ENCODE measurements around the gene ODAD4.

Gene ODAD4

DNA sequence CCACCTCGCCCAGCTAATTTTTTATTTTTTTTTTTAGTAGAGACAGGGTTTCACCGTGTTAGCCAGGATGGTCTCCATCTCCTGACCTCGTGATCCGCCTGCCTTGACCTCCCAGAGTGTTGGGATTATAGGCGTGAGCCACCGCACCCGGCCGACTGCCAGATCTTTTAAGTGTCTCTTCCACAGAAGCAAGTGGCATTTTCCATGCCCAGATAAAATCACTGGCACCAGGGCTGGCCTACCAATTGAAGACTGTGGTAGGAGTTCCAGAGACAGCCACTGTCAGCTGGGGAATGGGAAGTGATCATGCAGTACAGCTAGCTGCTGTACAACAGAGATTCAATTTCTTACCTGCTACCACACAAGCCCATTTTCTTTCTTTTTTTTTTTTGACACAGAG lies 54.0 kb downstream of the ODAD4 start (continued):
- TF ChIP-seq, protein P1, sequence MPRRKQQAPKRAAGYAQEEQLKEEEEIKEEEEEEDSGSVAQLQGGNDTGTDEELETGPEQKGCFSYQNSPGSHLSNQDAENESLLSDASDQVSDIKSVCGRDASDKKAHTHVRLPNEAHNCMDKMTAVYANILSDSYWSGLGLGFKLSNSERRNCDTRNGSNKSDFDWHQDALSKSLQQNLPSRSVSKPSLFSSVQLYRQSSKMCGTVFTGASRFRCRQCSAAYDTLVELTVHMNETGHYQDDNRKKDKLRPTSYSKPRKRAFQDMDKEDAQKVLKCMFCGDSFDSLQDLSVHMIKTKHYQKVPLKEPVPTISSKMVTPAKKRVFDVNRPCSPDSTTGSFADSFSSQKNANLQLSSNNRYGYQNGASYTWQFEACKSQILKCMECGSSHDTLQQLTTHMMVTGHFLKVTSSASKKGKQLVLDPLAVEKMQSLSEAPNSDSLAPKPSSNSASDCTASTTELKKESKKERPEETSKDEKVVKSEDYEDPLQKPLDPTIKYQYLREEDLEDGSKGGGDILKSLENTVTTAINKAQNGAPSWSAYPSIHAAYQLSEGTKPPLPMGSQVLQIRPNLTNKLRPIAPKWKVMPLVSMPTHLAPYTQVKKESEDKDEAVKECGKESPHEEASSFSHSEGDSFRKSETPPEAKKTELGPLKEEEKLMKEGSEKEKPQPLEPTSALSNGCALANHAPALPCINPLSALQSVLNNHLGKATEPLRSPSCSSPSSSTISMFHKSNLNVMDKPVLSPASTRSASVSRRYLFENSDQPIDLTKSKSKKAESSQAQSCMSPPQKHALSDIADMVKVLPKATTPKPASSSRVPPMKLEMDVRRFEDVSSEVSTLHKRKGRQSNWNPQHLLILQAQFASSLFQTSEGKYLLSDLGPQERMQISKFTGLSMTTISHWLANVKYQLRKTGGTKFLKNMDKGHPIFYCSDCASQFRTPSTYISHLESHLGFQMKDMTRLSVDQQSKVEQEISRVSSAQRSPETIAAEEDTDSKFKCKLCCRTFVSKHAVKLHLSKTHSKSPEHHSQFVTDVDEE (CRISPR knock-in tag; IDR thresholded peaks at IDR 0.05), result no peak

DNA sequence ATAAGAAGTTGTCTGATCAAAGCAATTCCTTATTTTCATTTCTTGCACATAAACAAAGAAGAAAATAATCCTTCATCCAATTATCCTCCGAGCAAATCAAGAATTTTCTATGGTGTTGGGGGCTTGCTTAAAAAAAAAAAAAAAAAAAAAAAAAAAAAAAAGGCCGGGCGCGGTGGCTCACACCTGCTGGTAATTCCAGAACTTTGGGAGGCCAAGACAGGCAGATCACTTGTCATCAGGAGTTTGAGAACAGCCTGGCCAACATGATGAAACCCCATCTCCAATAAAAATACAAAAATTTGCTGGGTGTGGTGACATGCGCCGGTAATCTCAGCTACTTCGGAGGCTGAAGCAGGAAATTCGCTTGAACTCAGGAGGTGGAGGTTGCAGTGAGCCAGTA lies 55.5 kb downstream of the ODAD4 start:
- TF ChIP-seq ISL1 (CRISPR knock-in tag; IDR thresholded peaks at IDR 0.05), result no peak
- no peak for TF ChIP-seq TOX (CRISPR knock-in tag; IDR thresholded peaks at IDR 0.05; ENCODE audit: borderline replicate concordance)
- no peak for TF ChIP-seq SNAI2 (CRISPR knock-in tag; IDR thresholded peaks at IDR 0.05)
- TF ChIP-seq ARNTL (CRISPR knock-in tag; IDR thresholded peaks at IDR 0.05; ENCODE audit: borderline replicate concordance, low read depth), result no peak
- no peak for TF ChIP-seq OSR1 (CRISPR knock-in tag; IDR thresholded peaks at IDR 0.05)
- no peak for TF ChIP-seq RARB (CRISPR knock-in tag; IDR thresholded peaks at IDR 0.05)
- TF ChIP-seq ESRRG (CRISPR knock-in tag; IDR thresholded peaks at IDR 0.05), result no peak
- TF ChIP-seq BACH2 (CRISPR knock-in tag; IDR thresholded peaks at IDR 0.05; ENCODE audit: borderline replicate concordance), result no peak
- no peak for TF ChIP-seq TCF4 (CRISPR knock-in tag; IDR thresholded peaks at IDR 0.05; ENCODE audit: borderline replicate concordance)
- TF ChIP-seq, protein P1 (CRISPR knock-in tag; IDR thresholded peaks at IDR 0.05), result no peak
- TF ChIP-seq, protein P2, sequence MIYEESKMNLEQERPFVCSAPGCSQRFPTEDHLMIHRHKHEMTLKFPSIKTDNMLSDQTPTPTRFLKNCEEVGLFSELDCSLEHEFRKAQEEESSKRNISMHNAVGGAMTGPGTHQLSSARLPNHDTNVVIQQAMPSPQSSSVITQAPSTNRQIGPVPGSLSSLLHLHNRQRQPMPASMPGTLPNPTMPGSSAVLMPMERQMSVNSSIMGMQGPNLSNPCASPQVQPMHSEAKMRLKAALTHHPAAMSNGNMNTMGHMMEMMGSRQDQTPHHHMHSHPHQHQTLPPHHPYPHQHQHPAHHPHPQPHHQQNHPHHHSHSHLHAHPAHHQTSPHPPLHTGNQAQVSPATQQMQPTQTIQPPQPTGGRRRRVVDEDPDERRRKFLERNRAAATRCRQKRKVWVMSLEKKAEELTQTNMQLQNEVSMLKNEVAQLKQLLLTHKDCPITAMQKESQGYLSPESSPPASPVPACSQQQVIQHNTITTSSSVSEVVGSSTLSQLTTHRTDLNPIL (CRISPR knock-in tag; IDR thresholded peaks at IDR 0.05; ENCODE audit: low read depth), result no peak
- TF ChIP-seq, protein P3, sequence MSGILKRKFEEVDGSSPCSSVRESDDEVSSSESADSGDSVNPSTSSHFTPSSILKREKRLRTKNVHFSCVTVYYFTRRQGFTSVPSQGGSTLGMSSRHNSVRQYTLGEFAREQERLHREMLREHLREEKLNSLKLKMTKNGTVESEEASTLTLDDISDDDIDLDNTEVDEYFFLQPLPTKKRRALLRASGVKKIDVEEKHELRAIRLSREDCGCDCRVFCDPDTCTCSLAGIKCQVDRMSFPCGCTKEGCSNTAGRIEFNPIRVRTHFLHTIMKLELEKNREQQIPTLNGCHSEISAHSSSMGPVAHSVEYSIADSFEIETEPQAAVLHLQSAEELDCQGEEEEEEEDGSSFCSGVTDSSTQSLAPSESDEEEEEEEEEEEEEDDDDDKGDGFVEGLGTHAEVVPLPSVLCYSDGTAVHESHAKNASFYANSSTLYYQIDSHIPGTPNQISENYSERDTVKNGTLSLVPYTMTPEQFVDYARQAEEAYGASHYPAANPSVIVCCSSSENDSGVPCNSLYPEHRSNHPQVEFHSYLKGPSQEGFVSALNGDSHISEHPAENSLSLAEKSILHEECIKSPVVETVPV (CRISPR knock-in tag; IDR thresholded peaks at IDR 0.05), result no peak
- TF ChIP-seq ZFP30 (CRISPR knock-in tag; IDR thresholded peaks at IDR 0.05), result no peak
- TF ChIP-seq ZC3H10 (CRISPR knock-in tag; IDR thresholded peaks at IDR 0.05), result no peak
- no peak for TF ChIP-seq CSDC2 (CRISPR knock-in tag; IDR thresholded peaks at IDR 0.05)
- TF ChIP-seq, protein P4, sequence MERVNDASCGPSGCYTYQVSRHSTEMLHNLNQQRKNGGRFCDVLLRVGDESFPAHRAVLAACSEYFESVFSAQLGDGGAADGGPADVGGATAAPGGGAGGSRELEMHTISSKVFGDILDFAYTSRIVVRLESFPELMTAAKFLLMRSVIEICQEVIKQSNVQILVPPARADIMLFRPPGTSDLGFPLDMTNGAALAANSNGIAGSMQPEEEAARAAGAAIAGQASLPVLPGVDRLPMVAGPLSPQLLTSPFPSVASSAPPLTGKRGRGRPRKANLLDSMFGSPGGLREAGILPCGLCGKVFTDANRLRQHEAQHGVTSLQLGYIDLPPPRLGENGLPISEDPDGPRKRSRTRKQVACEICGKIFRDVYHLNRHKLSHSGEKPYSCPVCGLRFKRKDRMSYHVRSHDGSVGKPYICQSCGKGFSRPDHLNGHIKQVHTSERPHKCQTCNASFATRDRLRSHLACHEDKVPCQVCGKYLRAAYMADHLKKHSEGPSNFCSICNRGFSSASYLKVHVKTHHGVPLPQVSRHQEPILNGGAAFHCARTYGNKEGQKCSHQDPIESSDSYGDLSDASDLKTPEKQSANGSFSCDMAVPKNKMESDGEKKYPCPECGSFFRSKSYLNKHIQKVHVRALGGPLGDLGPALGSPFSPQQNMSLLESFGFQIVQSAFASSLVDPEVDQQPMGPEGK (CRISPR knock-in tag; IDR thresholded peaks at IDR 0.05; ENCODE audit: borderline replicate concordance), result no peak
- no peak for TF ChIP-seq ZFP3 (CRISPR knock-in tag; IDR thresholded peaks at IDR 0.05)
- no peak for ATAC-seq

DNA sequence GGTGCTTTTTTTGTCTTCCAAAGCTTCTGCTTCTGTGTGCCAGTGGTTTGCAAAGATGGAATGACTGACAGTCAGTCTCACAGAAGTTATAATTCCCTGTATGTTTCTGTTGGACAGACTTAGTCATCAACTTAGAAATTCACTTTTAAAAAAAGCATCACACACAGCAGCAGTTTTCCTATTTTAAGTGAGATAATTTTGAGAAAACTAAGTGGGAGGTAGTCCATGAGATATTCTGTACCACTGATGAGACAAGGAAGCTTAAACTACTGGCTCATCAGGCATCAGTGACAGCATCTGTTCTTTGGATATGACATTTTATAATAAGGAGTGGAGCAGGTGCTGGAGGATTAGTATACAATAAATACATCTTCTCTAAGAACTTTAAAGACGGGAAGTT lies 56.2 kb downstream of the ODAD4 start:
- ATAC-seq, result no peak
- no peak for TF ChIP-seq ZNF565 (CRISPR knock-in tag; conservative IDR thresholded peaks at IDR 0.05; ENCODE audit: low read depth)
- no peak for TF ChIP-seq BACH2 (CRISPR knock-in tag; IDR thresholded peaks at IDR 0.05; ENCODE audit: borderline replicate concordance)
- no peak for TF ChIP-seq RARB (CRISPR knock-in tag; IDR thresholded peaks at IDR 0.05)
- TF ChIP-seq ZNF8 (CRISPR knock-in tag; IDR thresholded peaks at IDR 0.05), result no peak
- TF ChIP-seq ZC3H10 (CRISPR knock-in tag; IDR thresholded peaks at IDR 0.05), result no peak
- no peak for TF ChIP-seq ESRRG (CRISPR knock-in tag; IDR thresholded peaks at IDR 0.05)
- TF ChIP-seq GLIS3 (CRISPR knock-in tag; IDR thresholded peaks at IDR 0.05), result no peak
- TF ChIP-seq SNAI2 (CRISPR knock-in tag; IDR thresholded peaks at IDR 0.05), result no peak
- TF ChIP-seq, protein P2 (CRISPR knock-in tag; IDR thresholded peaks at IDR 0.05; ENCODE audit: low read depth), result no peak
